H1 (cell line): Measurements from ENCODE around the gene CRPPA. TPM values are rescaled to one million over a fixed set of nuclear protein-coding genes. Genes with fewer than 3 reads are reported as not detected.

ENCODE experiments used
- CTCF ChIA-PET: fragments of 300-600 bp; sonication (Branson Sonifier 250); formaldehyde crosslinking; loops from one replicate; lab custom pipeline; 2021; ENCODE audit not compliant: partially characterized antibody; lab: Charles Lee
- POLR2A ChIA-PET: fragments of 300-600 bp; sonication (Branson Sonifier 250); formaldehyde crosslinking; loops from one replicate; lab custom pipeline; 2021; ENCODE audit warnings: inconsistent platforms; ENCODE audit not compliant: partially characterized antibody; lab: Charles Lee
- DNase-seq, 2 experiments: peaks; one replicate each; pipeline versions ENCODE4 v3.0.0 to v3.0.0-alpha.2; 2010 to 2022; ENCODE audit warnings: low spot score in 2 of 2, low read depth in 1 of 2, mixed read lengths in 1 of 2
- FAIRE-seq: peaks from 2 replicates; lab custom pipeline; 2011; peaks lifted over from hg19 to GRCh38; lab: Jason Lieb, UNC
- H2AFZ ChIP-seq: 2 replicates; pipeline ENCODE4 v1.8.1; 2012; ENCODE audit warnings: low read length, inconsistent platforms
- H2AK5ac ChIP-seq: 2 replicates; pipeline ENCODE4 v1.6.1; 2013; ENCODE audit warnings: low read depth, low read length
- H2BK120ac ChIP-seq: replicated peaks from 2 replicates; pipeline ENCODE3; 2013; ENCODE audit warnings: low read depth, low read length, inconsistent platforms
- H2BK12ac ChIP-seq: 2 replicates; pipeline ENCODE4 v1.6.1; 2013; ENCODE audit warnings: low read depth, low read length
- H2BK15ac ChIP-seq: 2 replicates; pipeline ENCODE4 v1.6.1; 2013; ENCODE audit warnings: low read length
- H2BK20ac ChIP-seq: 2 replicates; pipeline ENCODE4 v1.6.1; 2013; ENCODE audit warnings: low read length
- H2BK5ac ChIP-seq: 2 replicates; pipeline ENCODE4 v1.6.1; 2013; ENCODE audit warnings: low read depth, low read length
- H3K14ac ChIP-seq: 2 replicates; pipeline ENCODE4 v1.6.1; 2013; ENCODE audit warnings: inconsistent platforms; ENCODE audit not compliant: insufficient read length
- H3K18ac ChIP-seq: 2 replicates; pipeline ENCODE4 v1.6.1; 2013; ENCODE audit warnings: low read length; ENCODE audit errors: extremely low read depth
- H3K23ac ChIP-seq: 2 replicates; pipeline ENCODE4 v1.6.1; 2013; ENCODE audit warnings: inconsistent platforms; ENCODE audit not compliant: insufficient read length
- H3K23me2 ChIP-seq: 2 replicates; pipeline ENCODE4 v1.6.1; 2013; ENCODE audit warnings: low read depth, low read length
- H3K27ac ChIP-seq: 2 replicates; pipeline ENCODE4 v1.6.1; 2011; ENCODE audit warnings: low read depth, low read length, inconsistent platforms
- H3K27me3 ChIP-seq, 4 experiments: replicated peaks in 1 of 4; 1 replicate in 1 of 4; 2 replicates in 3 of 4; pipeline versions ENCODE4 v1.6.1 to v1.8.1; 2011 to 2013; ENCODE audit warnings: low read length in 3 of 4, mild to moderate bottlenecking in 3 of 4, inconsistent platforms in 2 of 4, mixed read lengths in 2 of 4, moderate library complexity in 1 of 4; ENCODE audit not compliant: control insufficient read depth in 3 of 4, insufficient read depth in 3 of 4; ENCODE audit errors: extremely low read depth in 1 of 4
- H3K36me3 ChIP-seq, 4 experiments: 2 replicates each; pipeline versions ENCODE4 v1.6.1 to v1.8.1; 2011 to 2013; ENCODE audit warnings: mild to moderate bottlenecking in 4 of 4, low read length in 3 of 4, moderate library complexity in 2 of 4, control low read depth in 1 of 4, inconsistent platforms in 1 of 4; ENCODE audit not compliant: insufficient read depth in 4 of 4, control insufficient read depth in 2 of 4
- H3K4ac ChIP-seq: replicated peaks from 2 replicates; pipeline ENCODE3; 2013; ENCODE audit warnings: low read length, low read depth, mixed read lengths, inconsistent platforms; ENCODE audit not compliant: insufficient read length
- H3K4me1 ChIP-seq, 4 experiments: replicated peaks in 1 of 4; 1 replicate in 1 of 4; 2 replicates in 3 of 4; pipeline versions ENCODE4 v1.6.1 to v1.8.1; 2011 to 2013; ENCODE audit warnings: low read length in 3 of 4, inconsistent platforms in 2 of 4, mixed read lengths in 1 of 4; ENCODE audit not compliant: insufficient read depth in 4 of 4, control insufficient read depth in 3 of 4
- H3K4me2 ChIP-seq, 2 experiments: 2 replicates each; pipeline versions ENCODE4 v1.6.1 to v1.8.1; 2011 to 2013; ENCODE audit warnings: low read depth in 2 of 2, low read length in 2 of 2, control low read depth in 1 of 2, inconsistent platforms in 1 of 2, mild to moderate bottlenecking in 1 of 2; ENCODE audit not compliant: insufficient read depth in 1 of 2
- H3K4me3 ChIP-seq, 4 experiments: fragments of 200-600, 300-600 bp in 1 of 4; sonication (generic), shearing (Covaris generic), sonication (Bioruptor Twin) in 1 of 4; 2 replicates each; pipeline versions ENCODE4 v1.5.1 to v1.8.1; 2011 to 2016; ENCODE audit warnings: low read length in 4 of 4, low read depth in 3 of 4, control low read depth in 2 of 4, inconsistent platforms in 2 of 4, mild to moderate bottlenecking in 2 of 4, mixed read lengths in 1 of 4, moderate library complexity in 1 of 4; ENCODE audit not compliant: insufficient read depth in 2 of 4; ENCODE audit errors: extremely low read depth in 1 of 4
- H3K56ac ChIP-seq: replicated peaks from 2 replicates; pipeline ENCODE3; 2013; ENCODE audit warnings: low read depth, mild to moderate bottlenecking, mixed read lengths, low read length, inconsistent platforms; ENCODE audit not compliant: insufficient read length
- H3K79me1 ChIP-seq: 2 replicates; pipeline ENCODE4 v1.6.1; 2013; ENCODE audit warnings: low read depth, low read length, control low read depth
- H3K79me2 ChIP-seq, 2 experiments: 2 replicates each; pipeline versions ENCODE4 v1.6.1 to v1.8.1; 2012 to 2013; ENCODE audit warnings: low read length in 2 of 2, mild to moderate bottlenecking in 2 of 2, inconsistent platforms in 1 of 2; ENCODE audit not compliant: insufficient read depth in 2 of 2, control insufficient read depth in 1 of 2
- H3K9ac ChIP-seq, 4 experiments: replicated peaks in 1 of 4; 1 replicate in 1 of 4; 2 replicates in 3 of 4; pipeline versions ENCODE4 v1.6.1 to v1.8.1; 2011 to 2013; ENCODE audit warnings: low read depth in 3 of 4, low read length in 3 of 4, control low read depth in 2 of 4, mild to moderate bottlenecking in 2 of 4, moderate library complexity in 2 of 4, inconsistent platforms in 1 of 4; ENCODE audit errors: extremely low read depth in 1 of 4
- H3K9me3 ChIP-seq, 2 experiments: 2 replicates each; pipeline versions ENCODE4 v1.6.1 to v1.8.1; 2012 to 2013; ENCODE audit warnings: mild to moderate bottlenecking in 2 of 2, moderate library complexity in 2 of 2, control low read depth in 1 of 2, inconsistent platforms in 1 of 2, low read depth in 1 of 2, low read length in 1 of 2, mixed read lengths in 1 of 2; ENCODE audit not compliant: insufficient read depth in 2 of 2
- H4K20me1 ChIP-seq, 2 experiments: replicated peaks in 1 of 2; 2 replicates each; pipeline versions ENCODE3 to v1.8.1; 2011 to 2013; ENCODE audit warnings: inconsistent platforms in 2 of 2, low read length in 2 of 2, mild to moderate bottlenecking in 1 of 2; ENCODE audit not compliant: insufficient read depth in 2 of 2, control insufficient read depth in 1 of 2
- H4K5ac ChIP-seq: 2 replicates; pipeline ENCODE4 v1.6.1; 2013; ENCODE audit warnings: low read length, low read depth, mixed read lengths, inconsistent platforms; ENCODE audit not compliant: insufficient read length
- H4K8ac ChIP-seq: 2 replicates; pipeline ENCODE4 v1.8.0; 2013; ENCODE audit warnings: mild to moderate bottlenecking, moderate library complexity, low read length, inconsistent platforms; ENCODE audit not compliant: insufficient read depth; ENCODE audit errors: extremely low read depth
- H4K91ac ChIP-seq: replicated peaks from 2 replicates; pipeline ENCODE3; 2013; ENCODE audit warnings: low read length, mixed read lengths, inconsistent platforms; ENCODE audit not compliant: insufficient read length
- CEBPB ChIP-seq: IDR thresholded peaks from 2 replicates; pipeline ENCODE4 v1.6.1; 2012; ENCODE audit warnings: low read depth, low read length
- MAFK ChIP-seq: IDR thresholded peaks from 2 replicates; pipeline ENCODE4 v1.6.1; 2012; ENCODE audit warnings: low read depth, mild to moderate bottlenecking, improper control_type of control experiment, low read length
- RAD21 ChIP-seq, 2 experiments: IDR thresholded peaks in 1 of 2; conservative IDR thresholded peaks in 1 of 2; 2 replicates each; pipeline ENCODE4 v1.6.1; 2011; ENCODE audit warnings: low read depth in 2 of 2, low read length in 2 of 2, improper control_type of control experiment in 1 of 2, inconsistent platforms in 1 of 2, mild to moderate bottlenecking in 1 of 2, moderate library complexity in 1 of 2
- RXRA ChIP-seq: IDR thresholded peaks from 2 replicates; pipeline ENCODE4 v1.6.1; 2011; ENCODE audit warnings: low read depth, mild to moderate bottlenecking, low read length, moderate library complexity; ENCODE audit not compliant: insufficient read depth
- SIX5 ChIP-seq: IDR thresholded peaks from 2 replicates; pipeline ENCODE4 v1.6.1; 2011; ENCODE audit warnings: mild to moderate bottlenecking, low read depth, low read length
- YY1 ChIP-seq: IDR thresholded peaks from 2 replicates; pipeline ENCODE4 v1.6.1; 2011; ENCODE audit warnings: low read depth, mild to moderate bottlenecking, low read length
- polyA plus RNA-seq, 7 experiments: library from polyadenylated mRNA; depleted of rRNA in 3 of 7; stranded (reverse) in 5 of 7; unstranded in 2 of 7; fragments of >200 nt in 5 of 7; fragments of 200-250 nt in 2 of 7; gene quantifications; 1 replicate in 5 of 7; 2 replicates in 1 of 7; 4 replicates in 1 of 7; pipeline versions ENCODE4 v1.2.1 to v1.2.3, GENCODE V29; 2011 to 2013; ENCODE audit warnings: missing spikeins in 2 of 7, mixed read lengths in 2 of 7
- total RNA-seq: library from RNA; stranded (reverse); fragmentation: NEBNext Ultra II Directional; extraction: Animal tissue kit (Norgen Biotek cat#: 25700); gene quantifications from 2 replicates; pipeline ENCODE4 v1.2.1, GENCODE V29; 2021

Gene CRPPA
- total and polyA plus RNA-seq, 2 of the 8 experiments (the other 6 are each of a cell fraction or from before 2014, with no cell fraction given): 0.23 to 0.39 TPM

DNA sequence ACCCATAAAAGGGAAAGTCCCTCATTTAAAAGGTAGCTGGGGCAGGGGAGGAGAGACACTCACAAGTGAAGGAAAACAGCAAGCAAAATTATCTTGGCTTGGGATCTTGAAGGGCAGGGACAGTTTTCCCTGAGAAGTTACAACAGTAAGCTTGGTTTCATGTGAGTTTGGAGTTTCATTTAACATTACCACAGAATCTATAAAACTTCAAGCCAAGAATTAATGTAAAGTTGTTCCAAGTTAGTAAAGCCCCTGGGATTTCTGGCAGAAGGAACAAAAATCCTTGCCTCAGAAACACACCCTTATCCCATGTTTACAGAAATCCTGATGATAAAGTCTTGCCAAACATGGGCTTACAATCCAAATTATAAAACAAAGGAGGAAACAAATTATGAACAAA, 19.2 kb downstream of the CRPPA start:
- no peaks in the 10 kb centered on the region for H3K4me1 ChIP-seq
- H3K27ac ChIP-seq: no peak overlapping the region
- H3K4ac ChIP-seq: no peak overlapping the region
- H3K79me2 ChIP-seq: no peaks in the 10 kb centered on the region; a peak in 1 of 4 replicates
- no peak overlapping the region for H2AFZ ChIP-seq
- H4K91ac ChIP-seq: no peak overlapping the region
- POLR2A ChIA-PET: no interaction called here
- no peak overlapping the region for H4K8ac ChIP-seq
- H3K79me1 ChIP-seq: no peaks in the 10 kb centered on the region
- H2BK20ac ChIP-seq: no peak overlapping the region
- no peak overlapping the region for H2BK15ac ChIP-seq
- no peak overlapping the region for H3K23ac ChIP-seq
- no peak overlapping the region for H3K56ac ChIP-seq
- no peak overlapping the region for H3K9ac ChIP-seq
- H3K36me3 ChIP-seq: peaks cover 0 to 29% (median 9%) of the 10 kb centered on the region in 4 experiments; a peak in 3 of 8 replicates
- H4K5ac ChIP-seq: no peak overlapping the region
- FAIRE-seq (no peak), DNase-seq (no peak)
- peaks cover 37 to 38% of the 10 kb centered on the region in 2 experiments for H3K9me3 ChIP-seq
- CTCF ChIA-PET: no interaction called here
- no peak overlapping the region for H2BK12ac ChIP-seq
- no peak overlapping the region for H2BK5ac ChIP-seq
- no peaks in the 10 kb centered on the region for H3K23me2 ChIP-seq
- no peak overlapping the region for H3K4me2 ChIP-seq
- H3K14ac ChIP-seq: no peak overlapping the region
- H3K4me3 ChIP-seq: no peak overlapping the region
- H3K27me3 ChIP-seq: no peaks in the 10 kb centered on the region
- H2AK5ac ChIP-seq: no peak overlapping the region
- no peaks in the 10 kb centered on the region for H4K20me1 ChIP-seq
- no peak overlapping the region for H3K18ac ChIP-seq
- H2BK120ac ChIP-seq: no peak overlapping the region
- no peak for TF ChIP-seq RAD21 (IDR thresholded peaks at IDR 0.05 in 1 of 2, conservative IDR thresholded peaks at IDR 0.05 in 1 of 2; ENCODE audit: low read depth in 2 of 2, low read length in 2 of 2)
- TF ChIP-seq SIX5: no peak
- TF ChIP-seq CEBPB: no peak
- no peak for TF ChIP-seq RXRA
- no peak for TF ChIP-seq YY1
- no peak for TF ChIP-seq MAFK
